Measurements from ENCODE around the gene USP9X.
"Not testable (repeated sequence)": the region's sequence is repeated elsewhere in the genome, so short reads cannot be mapped to it uniquely, and the experiment has no call there.

The USP9X gene

GRCh38 chrX:41200785-41201184, 115.5 kb downstream of the USP9X start:
- TF ChIP-seq CTCF (IDR thresholded peaks at IDR 0.05; ENCODE audit: unreplicated experiment in 3 of 3): no peak
- no peaks in the 10 kb centered on the region for H3K27me3 Mint-ChIP-seq (ENCODE audit: low read depth)
- peaks cover 51% of the 10 kb centered on the region for H3K36me3 Mint-ChIP-seq (ENCODE audit: low read depth)
- no peak overlapping the region for H3K27ac Mint-ChIP-seq
- no peak overlapping the region for H3K4me3 Mint-ChIP-seq
- no peaks in the 10 kb centered on the region for H3K4me1 Mint-ChIP-seq
- H3K9me3 Mint-ChIP-seq: no peaks in the 10 kb centered on the region

GRCh38 chrX:41209853-41210252, 124.6 kb downstream of the USP9X start:
- Mint-ChIP-seq H3K9me3 (peaks cover 13% of the 10 kb centered on the region), H3K27ac (no peak overlapping the region), H3K4me1 (no peaks in the 10 kb centered on the region), H3K27me3 (ENCODE audit: low read depth) (no peaks in the 10 kb centered on the region), H3K36me3 (ENCODE audit: low read depth) (peaks cover 61% of the 10 kb centered on the region), H3K4me3 (no peak overlapping the region)
- TF ChIP-seq CTCF (IDR thresholded peaks at IDR 0.05; ENCODE audit: unreplicated experiment in 3 of 3): no peak

GRCh38 chrX:41224605-41225004, 139.4 kb downstream of the USP9X start:
- H3K27me3 Mint-ChIP-seq (ENCODE audit: low read depth): no peaks in the 10 kb centered on the region
- no peak overlapping the region for H3K4me3 Mint-ChIP-seq
- no peaks in the 10 kb centered on the region for H3K4me1 Mint-ChIP-seq
- H3K36me3 Mint-ChIP-seq (ENCODE audit: low read depth): peaks cover 69% of the 10 kb centered on the region
- H3K9me3 Mint-ChIP-seq: peaks cover 3% of the 10 kb centered on the region
- no peak overlapping the region for H3K27ac Mint-ChIP-seq
- no peak for TF ChIP-seq CTCF (IDR thresholded peaks at IDR 0.05; ENCODE audit: unreplicated experiment in 3 of 3)

GRCh38 chrX:41233988-41234387, 148.7 kb downstream of the USP9X start:
- Mint-ChIP-seq H3K27ac (no peak overlapping the region), H3K4me3 (no peak overlapping the region), H3K4me1 (peaks cover 7% of the 10 kb centered on the region), H3K9me3 (no peaks in the 10 kb centered on the region), H3K36me3 (ENCODE audit: low read depth) (peaks cover 38% of the 10 kb centered on the region), H3K27me3 (ENCODE audit: low read depth) (no peaks in the 10 kb centered on the region)
- no peak for TF ChIP-seq CTCF (IDR thresholded peaks at IDR 0.05; ENCODE audit: unreplicated experiment in 3 of 3)

- H3K36me3 Mint-ChIP-seq (ENCODE audit: low read depth): peaks cover 35% of the 10 kb centered on the region
- H3K27me3 Mint-ChIP-seq (ENCODE audit: low read depth); H3K27ac Mint-ChIP-seq; H3K9me3 Mint-ChIP-seq; H3K4me3 Mint-ChIP-seq; H3K4me1 Mint-ChIP-seq: not testable (repeated sequence)
These were observed 149.2 kb downstream of the USP9X start for GRCh38 chrX:41234471-41234870.

- Mint-ChIP-seq H3K36me3 (ENCODE audit: low read depth) (peaks cover 30% of the 10 kb centered on the region), H3K9me3 (no peaks in the 10 kb centered on the region), H3K4me3 (no peak overlapping the region), H3K4me1 (peaks cover 7% of the 10 kb centered on the region), H3K27ac (no peak overlapping the region), H3K27me3 (ENCODE audit: low read depth) (no peaks in the 10 kb centered on the region)
- no peak for TF ChIP-seq CTCF (IDR thresholded peaks at IDR 0.05; ENCODE audit: unreplicated experiment in 3 of 3)
These were observed 149.7 kb downstream of the USP9X start for GRCh38 chrX:41234962-41235361.
